RWPE2 (cell line): Measurements from ENCODE around the gene MYO1D.
A peak's percentile ranks its signal among the peaks of the same experiment; 100 is the strongest.

ENCODE experiments used
- ATAC-seq: fragments of 200-7000 bp; cut with Tn5 transposase; 3 replicates; pipeline ENCODE4 v1.9.1; 2021; ENCODE audit warnings: low read depth
- DNase-seq: peaks from one replicate; pipeline ENCODE4 v3.0.0-alpha.2; 2020; ENCODE audit warnings: low spot score
- H3K27ac ChIP-seq: fragments of 450-650 bp; 2 replicates; pipeline ENCODE4 v1.5.1; 2017; ENCODE audit warnings: mild to moderate bottlenecking; ENCODE audit not compliant: poor library complexity, severe bottlenecking
- H3K27me3 ChIP-seq: fragments of 250-450 bp; sonication (Bioruptor Pico); 2 replicates; pipeline ENCODE4 v1.5.1; 2021; ENCODE audit warnings: mild to moderate bottlenecking, moderate library complexity; ENCODE audit not compliant: insufficient read depth, poor library complexity, severe bottlenecking
- H3K36me3 ChIP-seq: fragments of 250-450 bp; sonication (Bioruptor Pico); 2 replicates; pipeline ENCODE4 v1.5.1; 2020; ENCODE audit warnings: low read depth, mild to moderate bottlenecking, moderate library complexity
- H3K4me1 ChIP-seq: fragments of 250-450 bp; sonication (Bioruptor Pico); 2 replicates; pipeline ENCODE4 v1.5.1; 2021; ENCODE audit warnings: mild to moderate bottlenecking, moderate library complexity; ENCODE audit not compliant: insufficient read depth, poor library complexity, severe bottlenecking
- H3K4me3 ChIP-seq: fragments of 250-450 bp; sonication (Bioruptor Pico); 2 replicates; pipeline ENCODE4 v1.5.1; 2021; ENCODE audit warnings: mild to moderate bottlenecking, moderate library complexity; ENCODE audit not compliant: severe bottlenecking
- H3K9me3 ChIP-seq: fragments of 250-450 bp; sonication (Bioruptor Pico); 2 replicates; pipeline ENCODE4 v1.5.1; 2021; ENCODE audit warnings: mild to moderate bottlenecking, moderate library complexity; ENCODE audit not compliant: severe bottlenecking
- TF ChIP-seq, protein P1 (sequence below): fragments of 450-650 bp; IDR thresholded peaks from one replicate; pipeline ENCODE4 v1.5.1; 2017; ENCODE audit warnings: mild to moderate bottlenecking, moderate library complexity; ENCODE audit not compliant: poor library complexity, severe bottlenecking

MYO1D gene

DNA sequence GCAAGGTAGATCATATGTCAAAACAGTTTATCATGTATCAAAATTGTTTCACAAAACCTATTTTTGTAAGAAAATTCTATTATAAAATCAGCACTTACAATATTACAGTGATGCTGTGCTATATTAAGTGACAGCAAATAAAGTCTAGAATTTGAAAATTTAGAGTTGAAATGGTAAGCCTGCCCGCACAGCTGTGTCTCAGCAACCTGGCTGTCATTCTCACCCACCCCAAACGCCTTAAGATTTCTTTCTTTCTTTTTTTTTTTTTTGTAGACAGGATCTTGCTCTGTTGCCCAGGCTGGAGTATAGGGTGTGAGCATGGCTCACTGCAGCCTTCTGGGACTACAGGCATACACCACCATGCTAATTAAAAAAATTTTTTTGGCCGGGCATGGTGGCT lies 363.3 kb downstream of the MYO1D start:
- Histone ChIP-seq H3K27me3 (no peaks in the 10 kb centered on the region), H3K36me3 (no peaks in the 10 kb centered on the region), H3K9me3 (no peaks in the 10 kb centered on the region), H3K27ac (no peak overlapping the region), H3K4me3 (no peak overlapping the region), H3K4me1 (no peaks in the 10 kb centered on the region)
- TF ChIP-seq, protein P1, sequence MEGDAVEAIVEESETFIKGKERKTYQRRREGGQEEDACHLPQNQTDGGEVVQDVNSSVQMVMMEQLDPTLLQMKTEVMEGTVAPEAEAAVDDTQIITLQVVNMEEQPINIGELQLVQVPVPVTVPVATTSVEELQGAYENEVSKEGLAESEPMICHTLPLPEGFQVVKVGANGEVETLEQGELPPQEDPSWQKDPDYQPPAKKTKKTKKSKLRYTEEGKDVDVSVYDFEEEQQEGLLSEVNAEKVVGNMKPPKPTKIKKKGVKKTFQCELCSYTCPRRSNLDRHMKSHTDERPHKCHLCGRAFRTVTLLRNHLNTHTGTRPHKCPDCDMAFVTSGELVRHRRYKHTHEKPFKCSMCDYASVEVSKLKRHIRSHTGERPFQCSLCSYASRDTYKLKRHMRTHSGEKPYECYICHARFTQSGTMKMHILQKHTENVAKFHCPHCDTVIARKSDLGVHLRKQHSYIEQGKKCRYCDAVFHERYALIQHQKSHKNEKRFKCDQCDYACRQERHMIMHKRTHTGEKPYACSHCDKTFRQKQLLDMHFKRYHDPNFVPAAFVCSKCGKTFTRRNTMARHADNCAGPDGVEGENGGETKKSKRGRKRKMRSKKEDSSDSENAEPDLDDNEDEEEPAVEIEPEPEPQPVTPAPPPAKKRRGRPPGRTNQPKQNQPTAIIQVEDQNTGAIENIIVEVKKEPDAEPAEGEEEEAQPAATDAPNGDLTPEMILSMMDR = no peak
- DNase-seq = no peak
- ATAC-seq = no peak

DNA sequence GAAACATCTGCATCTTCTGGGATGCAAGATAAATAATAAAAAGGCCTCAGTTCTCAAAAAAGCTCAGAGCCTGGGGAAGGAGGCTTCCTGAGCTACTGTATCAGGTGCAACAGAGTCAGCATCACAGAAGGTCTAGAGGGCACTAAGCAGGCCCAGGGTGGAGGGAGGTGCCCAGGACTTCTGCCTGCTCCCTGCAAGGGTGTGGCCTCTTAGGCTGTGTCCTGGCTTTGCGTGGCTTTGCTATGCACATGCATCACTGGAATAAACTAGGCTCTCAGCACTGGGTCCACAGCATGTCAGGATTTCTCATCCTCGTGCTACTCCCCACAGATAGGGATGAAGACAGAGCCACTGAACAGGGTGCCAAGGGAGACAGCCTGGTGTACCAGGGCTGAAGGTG lies 364.6 kb downstream of the MYO1D start:
- H3K9me3 ChIP-seq = no peaks in the 10 kb centered on the region

GRCh38 chr17:32510466-32510865 lies 366.5 kb downstream of the MYO1D start:
- DNase-seq = no peak
- Histone ChIP-seq H3K4me3 (no peak overlapping the region), H3K36me3 (no peaks in the 10 kb centered on the region), H3K27me3 (no peaks in the 10 kb centered on the region), H3K4me1 (no peaks in the 10 kb centered on the region), H3K27ac (no peak overlapping the region), H3K9me3 (no peaks in the 10 kb centered on the region)
- no peak for ATAC-seq
- TF ChIP-seq, protein P1 = no peak

More for the DNA sequence above, 364.6 kb downstream of the MYO1D start:
- no peaks in the 10 kb centered on the region for H3K36me3 ChIP-seq
- no peak overlapping the region for H3K27ac ChIP-seq
- no peak overlapping the region for H3K4me3 ChIP-seq
- TF ChIP-seq, protein P1 = no peak
- H3K4me1 ChIP-seq = no peaks in the 10 kb centered on the region
- no peaks in the 10 kb centered on the region for H3K27me3 ChIP-seq
- ATAC-seq (no peak), DNase-seq (no peak)

DNA sequence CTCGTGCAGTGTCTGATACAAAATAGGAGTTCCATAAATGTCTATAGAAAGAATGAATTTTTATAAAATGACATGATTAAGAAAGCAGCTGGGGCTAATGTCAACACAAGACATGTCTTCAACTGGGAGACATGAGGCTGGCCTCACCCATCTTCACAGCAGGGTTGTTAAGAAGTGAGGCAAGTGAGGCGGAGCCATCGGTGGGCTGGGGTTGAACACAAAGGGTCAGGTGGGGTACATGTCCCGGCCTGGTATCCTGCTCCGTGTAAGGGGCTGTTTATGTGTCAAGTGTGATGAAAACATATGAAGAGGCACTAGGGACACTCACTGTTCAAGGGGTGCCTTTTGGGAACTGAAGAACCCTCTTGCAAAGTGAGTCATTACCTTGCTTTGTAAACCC lies 368.0 kb downstream of the MYO1D start:
- H3K4me3 ChIP-seq = no peak overlapping the region
- H3K4me1 ChIP-seq = peaks cover 7% of the 10 kb centered on the region
- H3K9me3 ChIP-seq = no peaks in the 10 kb centered on the region
- no peak overlapping the region for H3K27ac ChIP-seq
- TF ChIP-seq, protein P1 = no peak
- H3K36me3 ChIP-seq = no peaks in the 10 kb centered on the region
- ATAC-seq (no peak), DNase-seq (no peak)
- H3K27me3 ChIP-seq = no peaks in the 10 kb centered on the region

- peak; percentile 32; the same call in 1 of the 3 replicates for ATAC-seq
- Histone ChIP-seq H3K9me3 (no peaks in the 10 kb centered on the region), H3K36me3 (no peaks in the 10 kb centered on the region), H3K27ac (peak overlapping the region; percentile 36), H3K4me3 (no peak overlapping the region), H3K4me1 (peaks cover 17% of the 10 kb centered on the region), H3K27me3 (no peaks in the 10 kb centered on the region)
- TF ChIP-seq, protein P1 = no peak
- no peak for DNase-seq
Measured at GRCh38 chr17:32504166-32504990, 372.5 kb downstream of the MYO1D start.
